ENCODE measurements around the gene IGFBP3.

Gene IGFBP3

DNA sequence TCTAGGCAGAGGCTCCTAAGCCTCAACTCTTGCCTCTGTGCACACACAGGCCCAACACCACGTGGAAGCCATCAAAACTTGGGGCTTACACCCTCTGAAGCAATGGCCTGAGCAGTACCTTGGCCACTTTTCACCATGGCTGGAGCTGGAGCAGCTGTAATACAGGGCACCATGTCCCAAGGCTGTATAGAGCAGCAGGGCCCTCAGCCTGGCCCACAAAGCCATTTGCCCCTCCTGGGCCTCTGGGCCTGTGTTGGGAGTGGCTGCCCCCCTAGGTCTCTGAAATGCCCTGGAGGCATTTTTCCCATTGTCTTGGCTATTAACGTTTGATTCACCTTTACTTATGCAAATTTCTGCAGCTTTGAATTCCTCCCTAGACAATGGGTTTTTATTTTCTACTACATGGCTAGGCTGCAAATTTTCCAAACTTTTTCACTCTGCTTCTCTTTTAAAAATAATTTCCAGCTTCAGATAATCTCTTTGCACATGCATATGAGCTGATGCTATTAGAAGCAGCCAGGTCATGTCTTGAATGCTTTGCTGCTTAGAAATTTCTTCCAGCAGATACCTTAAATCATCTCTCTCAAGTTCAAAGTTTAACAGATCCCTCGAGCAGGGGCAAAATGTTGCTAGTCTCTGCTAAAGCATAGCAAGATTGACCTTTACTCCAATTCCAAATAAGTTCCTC lies 42.5 kb downstream of the IGFBP3 start:
- no peak for DNase-seq

DNA sequence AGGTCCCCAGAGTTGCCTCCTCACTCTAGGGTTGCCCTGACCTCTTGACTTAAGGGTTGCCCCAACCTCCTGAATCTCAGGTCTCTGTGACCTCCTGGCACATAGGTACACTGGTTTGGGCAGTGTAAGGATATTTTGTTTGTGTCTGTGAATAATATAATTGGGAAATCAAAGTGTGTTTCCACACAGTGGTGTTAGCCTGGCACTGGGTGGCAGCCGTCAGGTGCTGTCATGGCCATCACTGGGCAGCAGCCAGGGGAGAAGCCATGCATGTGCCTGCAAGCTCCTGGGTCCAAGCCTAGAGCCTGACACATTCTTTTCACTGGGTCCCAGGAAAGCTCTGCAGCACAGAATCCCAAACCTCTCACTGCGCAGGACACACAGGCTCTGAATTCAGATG lies 44.6 kb downstream of the IGFBP3 start:
- Histone ChIP-seq H3K27me3 (replicated peaks in 2 of 5; ENCODE audit: control insufficient read depth in 4 of 5, insufficient read depth in 5 of 5, low read length in 4 of 5) (peaks cover 0 to 3% (median 0%) of the 10 kb centered on the region in 5 experiments), H3K4me3 (ENCODE audit: control insufficient read depth in 1 of 7, extremely low read depth in 1 of 7, insufficient read depth in 4 of 7, low read depth in 2 of 7, low read length in 6 of 7) (no peak overlapping the region), H3K27ac (ENCODE audit: insufficient read depth in 1 of 2, low read depth in 1 of 2, low read length in 2 of 2, poor library complexity in 1 of 2, severe bottlenecking in 2 of 2) (no peak overlapping the region), H3K4me1 (ENCODE audit: control extremely low read depth in 1 of 4, control insufficient read depth in 4 of 4, insufficient read depth in 4 of 4, low read length in 3 of 4) (no peaks in the 10 kb centered on the region), H3K36me3 (ENCODE audit: control insufficient read depth in 4 of 4, insufficient read depth in 4 of 4, low read length in 3 of 4) (no peaks in the 10 kb centered on the region), H3K9me3 (ENCODE audit: control extremely low read depth in 1 of 5, control insufficient read depth in 4 of 5, insufficient read depth in 2 of 5, low read depth in 1 of 5, low read length in 4 of 5) (peaks cover 0 to 14% (median 4%) of the 10 kb centered on the region in 5 experiments)
- CTCF ChIA-PET, result interaction anchor here (1.1 kb wide), 1 partner anchor 14 kb away, joined by 3 read pairs; no protein-coding TSS in a partner anchor
- 93% methylated on average over 1 of the region's 2 CpGs for WGBS (ENCODE audit: insufficient coverage)
- DNase-seq, result no peak
- POLR2A ChIA-PET, result interaction anchor here (0.7 kb wide), 1 partner anchor 173 kb away, joined by 3 read pairs; no protein-coding TSS in a partner anchor

More for the DNA sequence above, 42.5 kb downstream of the IGFBP3 start:
- CTCF ChIA-PET, result interaction anchor here (0.7 kb wide), 1 partner anchor 590 kb away, joined by 3 read pairs; no protein-coding TSS in a partner anchor
- H3K36me3 ChIP-seq (ENCODE audit: control insufficient read depth in 4 of 4, insufficient read depth in 4 of 4, low read length in 3 of 4), result no peaks in the 10 kb centered on the region
- no peak overlapping the region for H3K27ac ChIP-seq (ENCODE audit: insufficient read depth in 1 of 2, low read depth in 1 of 2, low read length in 2 of 2, poor library complexity in 1 of 2, severe bottlenecking in 2 of 2)
- peaks cover 0 to 13% (median 0%) of the 10 kb centered on the region in 5 experiments for H3K27me3 ChIP-seq (replicated peaks in 2 of 5; ENCODE audit: control insufficient read depth in 4 of 5, insufficient read depth in 5 of 5, low read length in 4 of 5)
- H3K9me3 ChIP-seq (ENCODE audit: control extremely low read depth in 1 of 5, control insufficient read depth in 4 of 5, insufficient read depth in 2 of 5, low read depth in 1 of 5, low read length in 4 of 5), result peaks cover 0 to 14% (median 4%) of the 10 kb centered on the region in 5 experiments
- POLR2A ChIA-PET, result no interaction called here
- no peak overlapping the region for H3K4me3 ChIP-seq (ENCODE audit: control insufficient read depth in 1 of 7, extremely low read depth in 1 of 7, insufficient read depth in 4 of 7, low read depth in 2 of 7, low read length in 6 of 7)
- 57% methylated on average over 3 of the region's 3 CpGs for WGBS (ENCODE audit: insufficient coverage)
- H3K4me1 ChIP-seq (ENCODE audit: control extremely low read depth in 1 of 4, control insufficient read depth in 4 of 4, insufficient read depth in 4 of 4, low read length in 3 of 4), result no peaks in the 10 kb centered on the region

DNA sequence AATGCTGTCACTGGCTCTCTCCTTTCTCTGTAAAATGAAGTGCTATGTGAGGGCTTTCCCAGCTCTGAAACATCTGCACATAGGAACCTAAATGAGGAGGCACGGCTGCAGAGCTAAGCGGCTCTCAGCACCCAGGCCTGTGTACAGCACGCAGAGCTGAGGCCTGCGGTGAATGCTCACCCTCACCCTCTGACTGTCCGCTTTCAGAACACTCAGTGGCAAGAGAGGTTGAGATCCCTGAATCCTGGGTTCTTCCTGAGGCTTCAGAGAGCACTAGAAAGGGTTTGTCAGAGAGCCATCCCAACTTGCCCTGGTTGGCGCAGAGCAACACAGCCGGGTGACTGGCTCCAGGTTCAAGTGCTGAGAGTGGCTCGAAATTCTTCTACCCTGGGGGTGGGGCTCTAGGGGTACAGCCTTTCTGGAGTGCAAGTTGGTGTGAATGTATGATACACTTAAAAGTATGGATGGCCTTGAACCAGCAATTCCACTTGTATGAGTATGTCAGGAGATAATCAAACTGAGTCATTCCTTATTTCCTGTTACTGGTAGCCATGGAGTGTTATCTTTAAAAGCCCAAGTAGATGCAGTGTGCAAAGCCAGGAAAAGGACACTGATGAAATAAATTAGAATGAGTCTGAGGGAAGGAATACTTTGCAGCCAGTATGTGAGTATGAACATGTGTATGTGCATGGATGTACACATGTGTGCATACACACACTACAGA lies 46.5 kb downstream of the IGFBP3 start:
- POLR2A ChIA-PET, result no interaction called here
- 98% methylated on average over 5 of the region's 8 CpGs for WGBS (ENCODE audit: insufficient coverage)
- DNase-seq, result no peak
- CTCF ChIA-PET, result no interaction called here
- H3K27ac ChIP-seq (ENCODE audit: insufficient read depth in 1 of 2, low read depth in 1 of 2, low read length in 2 of 2, poor library complexity in 1 of 2, severe bottlenecking in 2 of 2), result no peak overlapping the region
- H3K9me3 ChIP-seq (ENCODE audit: control extremely low read depth in 1 of 5, control insufficient read depth in 4 of 5, insufficient read depth in 2 of 5, low read depth in 1 of 5, low read length in 4 of 5), result peaks cover 0 to 14% (median 4%) of the 10 kb centered on the region in 5 experiments
- H3K27me3 ChIP-seq (replicated peaks in 2 of 5; ENCODE audit: control insufficient read depth in 4 of 5, insufficient read depth in 5 of 5, low read length in 4 of 5), result no peaks in the 10 kb centered on the region
- no peaks in the 10 kb centered on the region for H3K36me3 ChIP-seq (ENCODE audit: control insufficient read depth in 4 of 4, insufficient read depth in 4 of 4, low read length in 3 of 4)
- no peaks in the 10 kb centered on the region for H3K4me1 ChIP-seq (ENCODE audit: control extremely low read depth in 1 of 4, control insufficient read depth in 4 of 4, insufficient read depth in 4 of 4, low read length in 3 of 4)
- H3K4me3 ChIP-seq (ENCODE audit: control insufficient read depth in 1 of 7, extremely low read depth in 1 of 7, insufficient read depth in 4 of 7, low read depth in 2 of 7, low read length in 6 of 7), result no peak overlapping the region

DNA sequence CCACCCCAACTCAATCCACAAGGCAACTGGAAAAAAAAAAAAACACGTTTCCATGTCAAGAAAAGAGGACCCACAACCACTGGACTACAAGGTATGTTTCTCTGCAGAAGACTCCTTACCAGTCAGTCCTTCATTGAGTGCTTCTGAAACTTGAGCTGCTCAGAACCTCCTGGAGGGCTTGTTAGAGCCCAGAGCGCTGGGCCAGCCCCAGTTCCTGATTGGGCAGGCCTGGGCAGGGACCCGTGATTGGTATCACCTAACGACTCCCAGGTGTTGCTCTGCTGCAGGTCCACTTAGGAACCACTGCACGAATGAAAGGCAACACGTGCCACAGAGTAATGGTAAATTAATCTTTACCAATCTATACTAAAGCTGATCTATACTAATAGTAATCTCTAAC lies 47.7 kb downstream of the IGFBP3 start:
- Histone ChIP-seq H3K36me3 (ENCODE audit: control insufficient read depth in 4 of 4, insufficient read depth in 4 of 4, low read length in 3 of 4) (no peaks in the 10 kb centered on the region), H3K27me3 (replicated peaks in 2 of 5; ENCODE audit: control insufficient read depth in 4 of 5, insufficient read depth in 5 of 5, low read length in 4 of 5) (no peaks in the 10 kb centered on the region), H3K4me3 (ENCODE audit: control insufficient read depth in 1 of 7, extremely low read depth in 1 of 7, insufficient read depth in 4 of 7, low read depth in 2 of 7, low read length in 6 of 7) (no peak overlapping the region), H3K27ac (ENCODE audit: insufficient read depth in 1 of 2, low read depth in 1 of 2, low read length in 2 of 2, poor library complexity in 1 of 2, severe bottlenecking in 2 of 2) (no peak overlapping the region), H3K9me3 (ENCODE audit: control extremely low read depth in 1 of 5, control insufficient read depth in 4 of 5, insufficient read depth in 2 of 5, low read depth in 1 of 5, low read length in 4 of 5) (peaks cover 0 to 9% (median 2%) of the 10 kb centered on the region in 5 experiments), H3K4me1 (ENCODE audit: control extremely low read depth in 1 of 4, control insufficient read depth in 4 of 4, insufficient read depth in 4 of 4, low read length in 3 of 4) (no peaks in the 10 kb centered on the region)
- WGBS (ENCODE audit: insufficient coverage), result no CpG with 5 or more reads among the region's 6 CpGs
- ChIA-PET POLR2A (no interaction called here), CTCF (no interaction called here)
- no peak for DNase-seq

DNA sequence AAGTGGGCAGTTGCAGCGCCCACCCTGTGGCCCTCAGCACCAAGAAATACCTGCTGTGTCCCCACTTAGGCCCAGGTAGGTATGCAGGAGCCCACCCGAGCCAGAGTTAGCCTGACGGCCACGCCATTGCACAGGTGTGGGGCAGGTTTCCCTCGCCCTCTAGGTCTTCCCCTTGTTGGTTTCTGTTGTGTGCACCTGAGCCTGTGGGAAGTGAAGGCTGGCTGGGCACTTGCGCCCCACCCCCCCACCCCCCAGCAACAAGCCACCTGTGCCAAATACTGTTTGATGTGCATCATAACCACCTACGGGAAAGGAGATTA lies 48.1 kb downstream of the IGFBP3 start, which contains the start of gene CCDC201:
TSS of gene CCDC201 (minus strand) at position 48 of the 320 bp plus-strand sequence. CDS start 75 bp downstream, outside the sequence.
- Histone ChIP-seq H3K4me1 (ENCODE audit: control extremely low read depth in 1 of 4, control insufficient read depth in 4 of 4, insufficient read depth in 4 of 4, low read length in 3 of 4) (no peaks in the 10 kb centered on the region), H3K27ac (ENCODE audit: insufficient read depth in 1 of 2, low read depth in 1 of 2, low read length in 2 of 2, poor library complexity in 1 of 2, severe bottlenecking in 2 of 2) (no peak within 1 kb of the TSS), H3K27me3 (replicated peaks in 2 of 5; ENCODE audit: control insufficient read depth in 4 of 5, insufficient read depth in 5 of 5, low read length in 4 of 5) (peaks cover 0 to 2% (median 0%) of the 10 kb centered on the region in 5 experiments), H3K9me3 (ENCODE audit: control extremely low read depth in 1 of 5, control insufficient read depth in 4 of 5, insufficient read depth in 2 of 5, low read depth in 1 of 5, low read length in 4 of 5) (peaks cover 0 to 5% (median 0%) of the 10 kb centered on the region in 5 experiments), H3K4me3 (ENCODE audit: control insufficient read depth in 1 of 7, extremely low read depth in 1 of 7, insufficient read depth in 4 of 7, low read depth in 2 of 7, low read length in 6 of 7) (no peak within 1 kb of the TSS), H3K36me3 (ENCODE audit: control insufficient read depth in 4 of 4, insufficient read depth in 4 of 4, low read length in 3 of 4) (no peaks in the 10 kb centered on the region)
- DNase-seq, result no peak
- WGBS (ENCODE audit: insufficient coverage), result no CpG with 5 or more reads among the region's 7 CpGs
- ChIA-PET CTCF (no interaction called here), POLR2A (no interaction called here)

DNA sequence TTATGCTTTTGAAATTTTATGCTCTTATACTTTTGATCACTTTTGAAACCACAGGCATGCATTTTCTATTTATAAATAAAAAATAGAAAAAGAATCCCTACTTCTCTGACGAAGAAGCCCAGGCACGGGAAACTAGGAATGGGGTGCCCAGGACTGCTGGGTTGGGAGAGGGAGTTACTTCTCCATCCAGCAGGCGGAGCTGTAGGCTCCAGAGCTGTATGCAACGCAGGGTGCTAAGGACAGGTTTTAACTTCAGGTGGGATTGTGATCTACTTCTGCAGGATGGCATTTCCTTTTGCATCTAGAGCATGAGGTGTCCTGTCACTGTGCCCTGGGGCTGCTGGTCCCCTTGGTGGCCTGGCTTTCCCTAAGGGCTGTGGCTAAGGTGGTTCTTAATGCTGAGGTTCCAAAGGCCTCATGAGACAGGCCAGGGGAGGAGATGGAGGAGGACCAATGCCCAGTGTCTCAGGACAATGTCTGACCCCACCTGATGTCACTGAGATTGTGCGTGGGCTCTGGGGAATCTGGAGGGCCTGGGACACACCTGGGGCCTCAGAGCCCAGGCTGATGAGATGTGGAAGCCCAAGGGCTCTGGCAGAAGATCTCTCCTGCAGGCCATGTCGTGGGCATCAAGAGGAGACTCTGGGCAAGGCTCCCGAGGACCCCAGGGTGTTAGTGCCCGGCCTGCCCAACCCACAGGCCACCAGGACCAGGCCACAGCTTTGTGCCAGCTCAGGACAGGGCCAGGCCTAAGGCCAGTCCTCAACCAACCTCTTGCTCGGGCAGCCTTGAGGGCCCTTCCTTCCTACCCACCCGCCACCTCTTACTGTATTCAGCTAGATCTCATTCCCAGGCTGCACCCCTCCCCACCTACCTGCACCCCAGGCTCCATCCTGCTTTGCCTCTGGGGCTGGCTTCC lies 48.7 kb downstream of the IGFBP3 start:
- ChIA-PET CTCF (interaction anchor here (0.8 kb wide), 1 partner anchor 481 kb away, joined by 3 read pairs; no protein-coding TSS in a partner anchor), POLR2A (no interaction called here)
- Histone ChIP-seq H3K4me3 (ENCODE audit: control insufficient read depth in 1 of 7, extremely low read depth in 1 of 7, insufficient read depth in 4 of 7, low read depth in 2 of 7, low read length in 6 of 7) (no peak overlapping the region), H3K36me3 (ENCODE audit: control insufficient read depth in 4 of 4, insufficient read depth in 4 of 4, low read length in 3 of 4) (no peaks in the 10 kb centered on the region), H3K9me3 (ENCODE audit: control extremely low read depth in 1 of 5, control insufficient read depth in 4 of 5, insufficient read depth in 2 of 5, low read depth in 1 of 5, low read length in 4 of 5) (peaks cover 0 to 1% (median 0%) of the 10 kb centered on the region in 5 experiments), H3K27ac (ENCODE audit: insufficient read depth in 1 of 2, low read depth in 1 of 2, low read length in 2 of 2, poor library complexity in 1 of 2, severe bottlenecking in 2 of 2) (no peak overlapping the region), H3K4me1 (ENCODE audit: control extremely low read depth in 1 of 4, control insufficient read depth in 4 of 4, insufficient read depth in 4 of 4, low read length in 3 of 4) (no peaks in the 10 kb centered on the region), H3K27me3 (replicated peaks in 2 of 5; ENCODE audit: control insufficient read depth in 4 of 5, insufficient read depth in 5 of 5, low read length in 4 of 5) (peaks cover 0 to 2% (median 0%) of the 10 kb centered on the region in 5 experiments)
- DNase-seq, result no peak
- 73% methylated on average over 9 of the region's 10 CpGs for WGBS (ENCODE audit: insufficient coverage)
